Posterior vena cava (tissue), 2 donors: ENCODE data around the gene LAPTM5. TPM values are rescaled to one million over a fixed set of nuclear protein-coding genes. Genes with fewer than 3 reads are reported as not detected.

ENCODE experiments used
- microRNA-seq, 2 donors: library from miRNA; unstranded; fragments of <30 nt; microRNA quantifications; one replicate each; pipeline ENCODE4 v1.2.0, GENCODE V29; 2020 to 2021; ENCODE audit warnings: borderline microRNAs expressed in 2 of 2
- total RNA-seq, 2 donors: library from RNA; stranded (reverse); fragmentation: NEBNext Ultra II Directional; extraction: Animal tissue kit (Norgen Biotek cat#: 25700); gene quantifications; one replicate each; pipeline ENCODE4 v1.2.1, GENCODE V29; 2021
- donor health status: DM: yes; HTN: yes; CAD: no.
- donor health status: DM: yes; HTN: yes; CAD: no.

Gene LAPTM5
- total RNA-seq, 2 donors from 2014 or later = 80.1 to 120 TPM

Small RNAs within 50 kb of the gene (microRNA-seq; reads per million reads assigned to microRNA genes)
- gene MIR4420 = 0 to 0.26 reads per million in 2 donors

Other genes with a start within 250 kb of the LAPTM5 start
- not detected for gene MATN1, start 34.2 kb downstream of the LAPTM5 start, total RNA-seq
- gene SDC3, start 151.0 kb upstream of the LAPTM5 start, total RNA-seq = 10 to 100 TPM; 47.1 to 59.8 TPM